ENCODE measurements around the gene ADAM15.
A peak's percentile ranks its signal among the peaks of the same experiment; 100 is the strongest.

The ADAM15 gene

GRCh38 chr1:155012026-155012546, 39.0 kb upstream of the ADAM15 start:
- peak; percentile 90 for DNase-seq

DNA sequence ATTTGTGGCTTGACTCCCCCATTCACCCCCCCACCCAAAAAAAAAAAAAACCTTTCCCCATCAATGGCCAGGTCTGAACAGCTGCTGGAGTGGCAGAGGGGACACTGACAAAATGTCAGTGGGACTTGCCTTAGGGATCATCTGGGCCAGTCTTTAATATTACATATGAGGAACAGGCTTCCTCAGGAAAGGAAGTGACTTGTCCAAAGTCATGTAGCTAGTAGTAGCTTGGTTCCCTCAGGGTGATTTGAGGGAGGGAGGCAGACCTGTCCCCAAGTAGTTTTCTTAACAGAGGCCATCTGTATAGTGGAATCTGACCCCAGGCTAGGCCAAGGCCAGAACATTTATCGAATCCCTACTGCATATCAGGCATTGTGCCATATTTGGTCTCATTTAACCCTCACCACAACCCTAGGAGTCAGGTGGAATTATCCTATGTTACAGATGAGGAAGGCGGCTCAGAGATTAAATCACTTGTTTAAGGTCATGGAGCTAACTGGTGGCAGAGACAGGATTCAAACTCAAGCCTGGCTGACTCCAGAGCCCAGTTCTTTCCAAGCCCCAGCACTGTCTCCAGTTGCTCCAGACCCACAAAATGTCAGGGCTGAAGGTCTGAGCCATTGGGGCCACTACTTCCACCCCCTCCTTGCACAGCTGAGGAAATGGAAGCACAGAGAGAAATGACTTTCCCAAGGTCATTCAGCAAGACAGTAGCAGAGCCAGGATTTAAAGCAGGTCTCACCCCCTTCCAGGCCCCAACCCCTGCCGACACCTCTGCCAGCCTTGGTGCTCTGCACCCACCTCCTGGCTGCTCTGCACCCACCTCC, 38.1 kb upstream of the ADAM15 start:
- DNase-seq: no peak

DNA sequence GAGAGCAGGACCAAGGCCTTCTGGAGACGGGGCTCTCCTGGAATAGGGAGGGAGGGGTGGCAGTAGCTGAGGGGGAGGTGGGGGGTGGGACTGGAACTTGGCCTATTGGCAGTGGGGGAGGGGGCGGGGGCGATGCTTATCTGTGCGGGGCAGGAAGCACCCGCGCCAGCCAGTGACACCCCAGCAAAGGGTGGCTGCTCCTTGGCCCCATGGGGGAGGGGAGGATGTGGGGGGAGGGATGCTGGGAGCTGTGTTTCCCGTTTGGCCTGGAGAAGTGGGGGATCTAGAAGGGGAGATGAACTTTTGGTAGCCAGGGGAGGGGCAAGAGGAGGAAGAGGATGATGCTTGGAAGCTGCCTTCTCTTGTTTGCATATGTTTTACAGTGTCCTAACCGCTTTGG, 37.5 kb upstream of the ADAM15 start:
- DNase-seq: no peak

- DNase-seq: no peak
These were observed 36.2 kb upstream of the ADAM15 start for GRCh38 chr1:155014709-155015508.

DNA sequence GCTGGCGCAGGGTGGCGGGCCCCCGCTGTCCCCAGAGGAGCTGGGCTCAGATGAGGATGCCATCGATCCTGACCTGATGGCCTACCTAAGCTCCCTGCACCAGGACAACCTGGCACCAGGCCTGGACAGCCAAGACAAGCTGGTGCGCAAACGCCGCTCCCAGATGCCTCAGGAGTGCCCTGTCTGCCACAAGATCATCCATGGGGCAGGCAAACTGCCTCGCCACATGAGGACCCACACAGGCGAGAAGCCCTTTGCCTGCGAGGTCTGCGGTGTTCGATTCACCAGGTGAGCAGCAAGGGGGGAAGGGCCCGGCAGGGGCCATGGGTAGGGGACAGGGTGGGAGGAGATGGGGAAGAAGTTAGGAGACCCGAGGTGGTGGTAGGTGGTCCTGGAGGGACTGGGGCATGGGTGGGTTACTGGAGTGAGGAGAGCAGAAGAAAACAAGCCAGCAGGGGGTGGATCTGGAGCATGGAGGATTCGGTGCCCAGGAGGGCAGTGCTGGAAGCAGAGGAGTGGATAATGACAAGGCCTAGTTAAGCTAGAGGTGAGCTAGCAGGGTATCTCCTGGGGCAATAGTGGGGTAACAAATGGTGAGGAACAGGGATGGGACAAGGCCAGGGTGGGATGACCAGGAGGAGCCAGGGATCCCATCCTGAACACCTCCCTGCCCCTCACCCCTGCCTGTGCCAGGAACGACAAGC, 35.4 kb upstream of the ADAM15 start:
- no peak for DNase-seq

DNA sequence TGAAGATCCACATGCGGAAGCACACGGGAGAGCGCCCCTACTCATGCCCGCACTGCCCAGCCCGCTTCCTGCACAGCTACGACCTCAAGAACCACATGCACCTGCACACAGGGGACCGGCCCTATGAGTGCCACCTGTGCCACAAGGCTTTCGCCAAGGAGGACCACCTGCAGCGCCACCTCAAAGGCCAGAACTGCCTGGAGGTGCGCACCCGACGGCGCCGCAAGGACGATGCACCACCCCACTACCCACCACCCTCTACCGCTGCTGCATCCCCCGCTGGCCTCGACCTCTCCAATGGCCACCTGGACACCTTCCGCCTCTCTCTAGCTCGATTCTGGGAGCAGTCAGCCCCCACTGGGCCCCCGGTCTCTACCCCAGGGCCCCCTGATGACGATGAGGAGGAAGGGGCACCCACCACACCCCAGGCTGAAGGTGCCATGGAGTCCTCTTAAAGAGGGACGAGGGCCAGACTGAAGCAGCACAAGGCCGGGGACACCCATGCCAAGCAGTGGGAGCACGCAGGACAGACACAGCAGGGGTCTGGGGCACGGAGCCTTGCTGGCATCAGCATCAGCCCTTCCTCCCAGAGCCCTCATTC, 34.8 kb upstream of the ADAM15 start:
- no peak for DNase-seq

DNA sequence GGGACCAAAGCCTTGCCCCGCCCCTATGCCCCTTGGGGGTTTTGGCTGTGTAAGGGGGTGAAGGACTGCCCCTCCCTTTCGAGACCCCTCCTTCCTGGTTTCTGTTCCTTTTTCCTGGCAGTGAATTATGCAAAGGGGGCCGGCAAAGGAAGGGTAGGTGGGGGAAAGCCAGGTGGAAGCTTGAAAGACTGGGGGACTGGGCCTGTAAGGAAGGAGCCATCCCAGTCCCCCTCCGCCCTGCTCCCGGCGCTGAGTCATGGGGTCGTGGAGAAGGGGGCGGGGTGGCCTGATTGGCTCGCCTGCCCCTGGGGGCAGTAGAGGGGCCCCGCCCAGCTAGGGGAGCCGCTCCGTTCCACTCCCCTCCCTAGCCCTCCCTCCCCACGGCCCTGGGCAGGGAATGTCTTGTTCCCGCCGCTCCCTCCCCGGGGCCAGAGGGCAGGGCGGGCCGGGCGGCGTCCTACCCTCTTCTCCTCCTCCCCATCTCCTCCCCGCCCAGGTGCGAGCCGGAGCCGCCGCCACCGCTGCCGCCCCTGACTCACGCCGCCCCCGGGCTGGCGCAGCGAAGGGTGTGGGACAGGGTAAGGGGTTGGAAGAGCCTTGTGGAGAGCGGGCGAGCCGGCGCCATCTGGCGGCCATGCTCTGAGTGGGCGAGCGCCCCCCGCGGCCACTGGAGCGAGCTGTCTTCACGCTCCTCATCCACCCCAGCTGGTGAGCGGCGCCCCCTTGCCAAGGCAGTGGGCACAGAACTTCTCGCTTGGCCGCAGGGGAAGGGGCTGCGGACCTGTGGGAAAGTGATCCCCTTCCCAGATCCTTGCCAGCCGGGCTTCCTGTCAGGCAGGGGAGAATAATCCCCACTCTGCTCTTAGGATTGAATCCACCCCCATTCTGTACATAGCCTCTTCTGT, 33.8 kb upstream of the ADAM15 start:
- peak; percentile 86 for DNase-seq

DNA sequence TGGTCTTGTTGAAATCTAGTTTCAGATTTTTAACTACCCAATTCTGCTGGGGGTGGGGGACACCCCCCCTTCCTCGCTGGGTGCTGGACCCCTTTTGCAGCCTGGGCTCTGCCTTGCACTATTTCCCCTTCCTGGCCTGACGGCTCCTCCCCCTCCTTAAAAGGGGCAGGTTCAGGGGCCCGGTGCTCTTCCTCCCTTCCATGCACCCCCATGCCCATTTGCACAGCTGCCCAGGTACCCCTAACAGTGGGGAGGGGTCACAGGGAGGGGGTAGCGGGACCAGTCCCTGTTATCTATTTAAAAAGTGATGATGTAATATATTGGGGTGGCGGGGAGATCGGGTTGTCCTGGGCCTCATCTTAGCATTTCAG, 33.2 kb upstream of the ADAM15 start:
- DNase-seq: no peak

- DNase-seq: no peak
These were observed 32.3 kb upstream of the ADAM15 start for GRCh38 chr1:155018617-155019348.

DNA sequence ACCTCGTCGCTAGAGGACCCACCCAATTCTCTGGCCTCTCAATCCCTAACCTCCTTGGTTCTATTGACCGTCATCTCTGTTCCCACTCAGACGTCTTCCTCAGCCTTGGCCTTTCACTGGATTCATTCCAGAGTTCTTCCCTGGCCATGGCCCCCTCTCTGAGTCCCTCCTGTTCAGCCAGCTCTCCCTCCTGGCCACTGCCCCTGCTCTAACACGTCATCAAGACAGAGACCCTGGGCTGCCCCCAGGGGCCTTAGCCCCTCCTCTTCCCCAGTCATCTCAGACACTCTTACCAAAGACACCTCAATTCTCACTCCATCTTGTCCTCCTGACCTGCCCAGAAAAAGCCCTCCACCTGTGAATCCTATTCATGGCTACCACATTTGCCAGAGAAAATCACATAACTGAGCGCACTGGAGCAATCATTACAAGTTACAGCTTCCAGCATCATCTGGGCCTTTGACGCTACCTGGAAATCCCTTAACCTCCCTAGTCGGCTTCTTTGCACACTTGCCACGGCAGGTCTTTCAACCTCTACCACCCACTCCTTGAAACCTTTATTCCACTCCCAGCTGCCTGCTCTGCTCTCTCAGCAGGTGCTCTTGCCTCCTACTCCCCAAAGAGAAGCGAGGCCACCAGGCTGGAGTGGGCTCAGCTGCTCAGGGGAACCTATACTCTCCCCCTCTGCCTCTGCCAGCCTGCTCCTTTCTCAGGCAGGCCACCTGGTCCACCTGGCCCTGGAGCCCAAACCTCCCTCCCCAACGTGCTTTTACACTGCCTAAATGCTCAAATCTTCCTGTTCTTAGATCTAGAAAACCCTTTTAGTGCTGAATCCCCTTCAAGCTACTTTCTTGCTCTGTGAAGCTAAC, 31.5 kb upstream of the ADAM15 start:
- DNase-seq: no peak

DNA sequence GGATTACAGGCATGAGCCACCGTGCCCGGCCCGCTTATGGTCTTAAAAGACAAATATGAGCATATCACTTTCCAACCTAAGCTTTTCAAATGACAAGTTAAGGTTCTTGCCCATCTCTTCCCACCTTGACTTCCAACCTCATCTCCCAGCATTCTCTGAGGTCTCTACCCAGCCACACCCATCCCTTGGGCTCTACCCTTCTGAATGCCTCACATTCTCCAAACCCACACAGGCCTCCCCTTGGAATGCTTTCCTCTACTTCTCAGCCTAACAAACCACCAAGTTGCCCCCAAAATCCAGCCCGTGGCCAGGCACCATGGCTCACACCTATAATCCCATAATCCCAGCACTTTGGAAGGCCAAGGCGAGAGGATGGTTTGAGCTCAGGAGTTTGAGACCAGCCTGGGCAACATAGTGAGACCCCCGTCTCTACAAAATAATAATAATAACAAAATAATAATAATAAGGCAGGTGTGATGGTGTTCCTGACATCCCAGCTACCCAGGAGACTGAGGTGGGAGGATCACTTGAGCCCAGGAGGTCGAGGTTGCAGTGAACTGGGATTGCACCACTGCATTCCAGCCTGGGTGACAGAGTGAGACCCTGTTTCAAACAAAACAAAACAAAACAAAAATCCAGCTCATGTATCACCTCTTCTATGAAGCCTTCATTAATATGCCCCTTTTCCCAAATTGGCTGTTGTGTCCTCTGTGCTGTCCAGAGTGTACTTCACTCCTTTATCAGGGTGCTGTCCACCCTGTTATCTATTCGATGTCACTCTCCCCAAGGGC, 28.8 kb upstream of the ADAM15 start:
- DNase-seq: no peak

DNA sequence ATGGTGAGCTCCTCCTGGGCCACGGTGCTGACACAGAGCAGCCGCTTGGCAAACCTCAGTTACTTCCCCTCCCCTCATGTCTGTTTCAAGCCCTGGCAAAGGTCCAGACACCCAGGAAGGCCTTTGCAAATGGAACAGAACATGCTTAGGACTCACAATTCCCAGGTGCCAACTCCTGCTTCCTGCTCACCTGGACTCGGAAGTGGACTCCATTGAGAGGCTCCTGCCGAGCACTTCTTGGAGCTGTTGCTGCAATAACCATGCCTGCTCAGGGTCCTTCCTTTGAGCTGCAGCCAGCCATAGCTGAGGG, 28.2 kb upstream of the ADAM15 start:
- no peak for DNase-seq

- DNase-seq: no peak
These were observed 27.5 kb upstream of the ADAM15 start for GRCh38 chr1:155023627-155024026.

GRCh38 chr1:155024315-155024714, 26.8 kb upstream of the ADAM15 start:
- no peak for DNase-seq

DNA sequence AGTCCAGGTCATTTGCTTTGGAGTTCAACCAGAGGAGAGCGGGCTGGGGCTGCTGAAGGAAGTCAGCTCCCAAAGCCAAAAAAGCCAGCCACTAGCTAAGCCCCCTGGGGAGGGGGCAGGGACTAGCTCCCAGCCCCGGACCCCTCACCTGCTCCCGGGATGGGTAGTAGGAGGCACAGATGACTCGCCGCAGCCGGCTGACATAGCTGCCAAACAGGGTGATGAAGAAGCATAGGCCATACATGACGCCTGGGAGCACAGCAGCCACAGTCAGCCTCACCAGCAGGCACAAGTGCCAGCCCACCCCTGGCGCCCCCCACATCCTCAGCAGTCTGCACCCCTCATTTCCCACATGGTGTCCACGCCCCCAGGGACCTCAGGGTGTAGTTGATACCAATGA, 25.0 kb upstream of the ADAM15 start:
- DNase-seq: no peak

- no peak for DNase-seq
These were observed 24.5 kb upstream of the ADAM15 start for GRCh38 chr1:155026588-155026987.

GRCh38 chr1:155029513-155030242, 21.4 kb upstream of the ADAM15 start:
- DNase-seq: no peak

DNA sequence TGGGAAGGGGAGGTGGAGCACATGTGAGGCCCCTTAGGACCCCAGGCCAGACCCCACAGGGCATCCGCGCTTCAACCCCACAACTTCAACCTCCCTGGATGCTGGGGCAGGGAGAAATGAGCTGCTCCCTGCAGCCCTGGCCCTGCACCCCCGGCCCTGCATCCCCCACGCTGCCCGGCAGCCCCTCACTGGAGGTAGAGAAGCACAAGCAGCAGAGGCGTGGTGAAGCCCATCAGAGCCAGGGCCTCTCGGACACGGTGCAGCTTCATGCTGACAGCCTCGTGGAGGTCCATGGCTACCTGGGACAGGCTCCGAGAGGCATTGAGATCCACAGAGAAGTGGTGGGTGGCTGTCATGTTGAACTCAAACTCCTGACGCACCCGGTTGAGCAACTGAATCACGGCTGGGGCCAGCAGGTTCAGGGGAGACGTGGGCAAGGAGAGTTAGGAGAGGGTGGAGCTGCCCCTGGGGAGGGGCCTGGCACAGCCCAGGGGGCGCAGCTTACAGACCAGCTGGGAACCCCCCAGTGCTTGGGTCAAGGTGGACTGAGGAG, 20.8 kb upstream of the ADAM15 start:
- DNase-seq: no peak
